ENCODE data around the gene TGFBR3. TPM values are rescaled to one million over a fixed set of nuclear protein-coding genes. Genes with fewer than 3 reads are reported as not detected.

Gene TGFBR3
- total and polyA plus RNA-seq, 2 of the 13 experiments (the other 11 are each of a cell fraction or from before 2014, with no cell fraction given), result 76.5 to 195 TPM

DNA sequence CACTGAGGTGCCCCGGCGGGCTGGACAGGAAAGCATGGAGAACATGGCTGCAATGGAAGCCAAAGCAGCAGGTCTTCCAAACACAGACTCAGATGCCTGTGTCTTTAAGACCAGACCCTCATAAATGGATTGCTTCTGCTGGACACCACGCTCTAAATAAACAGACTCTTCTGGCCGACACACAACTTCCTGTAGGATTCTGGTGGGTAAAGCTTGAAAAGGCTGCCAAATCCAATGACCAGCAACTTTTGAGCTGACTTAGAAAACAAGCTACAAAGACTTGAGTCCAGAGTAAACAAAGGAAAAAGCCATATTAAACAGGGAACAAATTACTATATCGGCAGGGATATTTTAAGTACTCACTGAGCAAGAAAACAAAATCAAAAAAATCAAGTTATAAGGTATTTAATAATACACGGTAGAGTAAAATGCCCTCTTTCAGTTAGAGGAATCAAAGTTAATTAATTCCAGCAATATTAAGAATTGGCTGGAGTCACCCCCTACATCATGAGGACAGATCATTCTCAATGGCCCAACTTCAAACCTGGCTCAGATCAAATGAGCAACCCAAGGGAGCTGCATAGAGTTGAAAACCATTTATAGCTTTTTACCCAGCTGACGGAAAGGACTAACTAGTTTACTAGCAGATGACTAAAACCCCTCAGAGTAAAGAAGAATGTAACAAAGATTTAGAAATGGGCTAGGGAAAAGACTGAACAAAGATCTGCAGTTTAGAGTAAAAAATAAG is 102.4 kb downstream of the TGFBR3 start:
- Histone ChIP-seq H3K27ac (ENCODE audit: extremely low read length, insufficient read depth, low read length) (no peak overlapping the region), H3K27me3 (ENCODE audit: control insufficient read depth in 1 of 2, insufficient read depth in 2 of 2, low read length in 2 of 2) (no peaks in the 10 kb centered on the region), H4K20me1 (ENCODE audit: insufficient read depth, low read length) (no peaks in the 10 kb centered on the region; the same call in 1 of the 2 replicates), H3K4me2 (ENCODE audit: low read depth, low read length) (no peak overlapping the region), H3K36me3 (replicated peaks in 1 of 2; ENCODE audit: control insufficient read depth in 1 of 2, insufficient read depth in 2 of 2, low read length in 2 of 2) (peaks cover 21 to 83% of the 10 kb centered on the region in 2 experiments), H3K9me3 (ENCODE audit: low read length) (no peaks in the 10 kb centered on the region), H3K4me3 (replicated peaks in 1 of 3; ENCODE audit: insufficient read depth in 1 of 3, low read depth in 2 of 3, low read length in 3 of 3) (no peak overlapping the region), H3K4me1 (ENCODE audit: insufficient read depth, low read length) (peaks cover 20% of the 10 kb centered on the region), H3K79me2 (ENCODE audit: insufficient read depth, low read length) (peaks cover 42% of the 10 kb centered on the region), H3K9ac (ENCODE audit: insufficient read depth, low read depth, low read length) (no peak overlapping the region), H2AFZ (ENCODE audit: low read length) (no peak overlapping the region)
- CTCF ChIA-PET (ENCODE audit: low intra/inter-chr PET ratio, low total read pairs), result no interaction called here
- POLR2A ChIA-PET, result no interaction called here
- 95% methylated on average over 5 of the region's 7 CpGs for WGBS (ENCODE audit: low lambda C conversion rate)
- TF ChIP-seq, protein P1, sequence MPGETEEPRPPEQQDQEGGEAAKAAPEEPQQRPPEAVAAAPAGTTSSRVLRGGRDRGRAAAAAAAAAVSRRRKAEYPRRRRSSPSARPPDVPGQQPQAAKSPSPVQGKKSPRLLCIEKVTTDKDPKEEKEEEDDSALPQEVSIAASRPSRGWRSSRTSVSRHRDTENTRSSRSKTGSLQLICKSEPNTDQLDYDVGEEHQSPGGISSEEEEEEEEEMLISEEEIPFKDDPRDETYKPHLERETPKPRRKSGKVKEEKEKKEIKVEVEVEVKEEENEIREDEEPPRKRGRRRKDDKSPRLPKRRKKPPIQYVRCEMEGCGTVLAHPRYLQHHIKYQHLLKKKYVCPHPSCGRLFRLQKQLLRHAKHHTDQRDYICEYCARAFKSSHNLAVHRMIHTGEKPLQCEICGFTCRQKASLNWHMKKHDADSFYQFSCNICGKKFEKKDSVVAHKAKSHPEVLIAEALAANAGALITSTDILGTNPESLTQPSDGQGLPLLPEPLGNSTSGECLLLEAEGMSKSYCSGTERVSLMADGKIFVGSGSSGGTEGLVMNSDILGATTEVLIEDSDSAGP (CRISPR knock-in tag; IDR thresholded peaks at IDR 0.05; ENCODE audit: borderline replicate concordance), result 0 out of 2 replicates have a peak, but pooled peaks have one; percentile 30
- TF ChIP-seq MAF1 (CRISPR knock-in tag; IDR thresholded peaks at IDR 0.05; ENCODE audit: borderline replicate concordance) (no peak), ZNF564 (CRISPR knock-in tag; IDR thresholded peaks at IDR 0.05) (peak; percentile 56; the same call in 1 of the 2 replicates), ZNF205 (CRISPR knock-in tag; IDR thresholded peaks at IDR 0.05) (0 out of 2 replicates have a peak, but pooled peaks have one; percentile 25)
- intact Hi-C loops (cut with micrococcal nuclease; ENCODE audit: unreplicated experiment) (no loop called here), in situ Hi-C loops (cut with HindIII; ENCODE audit: extremely low pct_ligation_motif_present, low pct_unique_long_range_greater_than_20kb) (no loop called here)
- no TSS peak for BruUV-seq (replicated peaks)
- ATAC-seq (no peak), DNase-seq (ENCODE audit: low spot score) (no peak), FAIRE-seq (no peak)
